HL-60 (cell line): ENCODE results near the gene EEF2.

Experiments
- GABPA ChIP-seq: IDR thresholded peaks from 2 replicates; pipeline ENCODE4 v1.6.1; 2012; ENCODE audit warnings: low read depth
- TF ChIP-seq, protein P1 (sequence below): IDR thresholded peaks from one replicate; pipeline ENCODE4 v1.5.1; 2011; ENCODE audit warnings: low read length, control low read depth, inconsistent platforms; ENCODE audit not compliant: insufficient read depth

DNA sequence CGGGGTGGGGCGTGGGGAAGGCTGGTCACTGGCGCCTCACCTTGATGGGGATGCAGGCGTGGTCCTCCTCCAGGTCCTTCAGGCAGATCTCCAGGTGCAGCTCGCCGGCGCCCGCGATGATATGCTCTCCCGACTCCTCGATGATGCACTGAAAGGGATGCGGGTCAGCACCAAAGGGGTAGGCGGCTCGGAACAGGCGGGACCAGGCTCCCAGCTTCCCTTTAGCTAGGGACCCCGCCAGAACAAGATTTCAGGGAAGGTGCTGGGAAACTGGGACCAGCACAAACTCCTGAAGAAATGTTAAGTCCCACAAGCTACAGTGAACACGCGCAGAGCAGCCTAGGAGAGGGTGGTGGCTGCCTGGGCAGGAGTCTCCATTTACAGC is 6.0 kb downstream of the EEF2 start:
- TF ChIP-seq, protein P1, sequence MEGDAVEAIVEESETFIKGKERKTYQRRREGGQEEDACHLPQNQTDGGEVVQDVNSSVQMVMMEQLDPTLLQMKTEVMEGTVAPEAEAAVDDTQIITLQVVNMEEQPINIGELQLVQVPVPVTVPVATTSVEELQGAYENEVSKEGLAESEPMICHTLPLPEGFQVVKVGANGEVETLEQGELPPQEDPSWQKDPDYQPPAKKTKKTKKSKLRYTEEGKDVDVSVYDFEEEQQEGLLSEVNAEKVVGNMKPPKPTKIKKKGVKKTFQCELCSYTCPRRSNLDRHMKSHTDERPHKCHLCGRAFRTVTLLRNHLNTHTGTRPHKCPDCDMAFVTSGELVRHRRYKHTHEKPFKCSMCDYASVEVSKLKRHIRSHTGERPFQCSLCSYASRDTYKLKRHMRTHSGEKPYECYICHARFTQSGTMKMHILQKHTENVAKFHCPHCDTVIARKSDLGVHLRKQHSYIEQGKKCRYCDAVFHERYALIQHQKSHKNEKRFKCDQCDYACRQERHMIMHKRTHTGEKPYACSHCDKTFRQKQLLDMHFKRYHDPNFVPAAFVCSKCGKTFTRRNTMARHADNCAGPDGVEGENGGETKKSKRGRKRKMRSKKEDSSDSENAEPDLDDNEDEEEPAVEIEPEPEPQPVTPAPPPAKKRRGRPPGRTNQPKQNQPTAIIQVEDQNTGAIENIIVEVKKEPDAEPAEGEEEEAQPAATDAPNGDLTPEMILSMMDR = no peak
- no peak for TF ChIP-seq GABPA
